HepG2 (cell line): ENCODE results near the gene UBL5. TPM values are rescaled to one million over a fixed set of nuclear protein-coding genes. Genes with fewer than 3 reads are reported as not detected.
A peak's percentile ranks its signal among the peaks of the same experiment; 100 is the strongest.

Experiments used
- ARNT ChIP-seq: fragments of 450-650 bp; IDR thresholded peaks from 2 replicates; pipeline ENCODE4 v1.6.1; 2017
- DNMT3B ChIP-seq: conservative IDR thresholded peaks from 2 replicates; pipeline ENCODE4 v1.6.1; 2016; ENCODE audit warnings: missing biosample characterization, control low read depth
- DR1 ChIP-seq: sonication (generic); formaldehyde crosslinking; IDR thresholded peaks from 2 replicates; pipeline ENCODE4 v1.8.0; 2021; ENCODE audit warnings: mild to moderate bottlenecking, missing genetic modification reagents, inconsistent platforms
- FLYWCH1 ChIP-seq: sonication (generic); formaldehyde crosslinking; IDR thresholded peaks from 2 replicates; pipeline ENCODE4 v1.8.1; 2023; ENCODE audit warnings: mild to moderate bottlenecking, missing genetic modification reagents
- MAF1 ChIP-seq: sonication (generic); formaldehyde crosslinking; IDR thresholded peaks from 2 replicates; pipeline ENCODE4 v1.5.0; 2020; ENCODE audit warnings: missing genetic modification reagents, borderline replicate concordance
- MAFG ChIP-seq: sonication (generic); formaldehyde crosslinking; IDR thresholded peaks from 2 replicates; pipeline ENCODE4 v1.5.1; 2020; ENCODE audit warnings: mild to moderate bottlenecking, missing genetic modification reagents
- NR2F2 ChIP-seq: IDR thresholded peaks from 2 replicates; pipeline ENCODE4 v1.6.1; 2012; ENCODE audit warnings: low read depth, inconsistent platforms, borderline replicate concordance
- PLSCR1 ChIP-seq: sonication (generic); formaldehyde crosslinking; IDR thresholded peaks from 2 replicates; pipeline ENCODE4 v1.5.0; 2020; ENCODE audit warnings: missing genetic modification reagents, mild to moderate bottlenecking, borderline replicate concordance
- POLR2G ChIP-seq: fragments of 200-400 bp; formaldehyde crosslinking; IDR thresholded peaks from 2 replicates; pipeline ENCODE4 v1.6.1; 2018; ENCODE audit warnings: mild to moderate bottlenecking, low read depth, low read length, moderate library complexity
- SCMH1 ChIP-seq: sonication (generic); formaldehyde crosslinking; IDR thresholded peaks from 2 replicates; pipeline ENCODE4 v1.9.0; 2021; ENCODE audit warnings: missing genetic modification reagents, mild to moderate bottlenecking, borderline replicate concordance
- SKI ChIP-seq: fragments of 450-650 bp; IDR thresholded peaks from one replicate; pipeline ENCODE4 v1.6.1; 2018; ENCODE audit warnings: mild to moderate bottlenecking; ENCODE audit not compliant: partially characterized antibody
- ZKSCAN8 ChIP-seq: IDR thresholded peaks from 2 replicates; pipeline ENCODE4 v1.6.1; 2016; ENCODE audit warnings: borderline replicate concordance, missing genetic modification reagents, missing compliant biosample characterization
- ZMYM4 ChIP-seq: sonication (generic); formaldehyde crosslinking; IDR thresholded peaks from 2 replicates; pipeline ENCODE4 v1.8.1; 2023; ENCODE audit warnings: mild to moderate bottlenecking, missing genetic modification reagents
- ZNF276 ChIP-seq: sonication (generic); formaldehyde crosslinking; IDR thresholded peaks from 2 replicates; pipeline ENCODE4 v1.4.0; 2020; ENCODE audit warnings: mild to moderate bottlenecking, low read depth, missing genetic modification reagents
- ZNF281 ChIP-seq: sonication (generic); formaldehyde crosslinking; IDR thresholded peaks from 2 replicates; pipeline ENCODE4 v1.4.0; 2020; ENCODE audit warnings: missing genetic modification reagents, borderline replicate concordance
- ZNF549 ChIP-seq: sonication (generic); formaldehyde crosslinking; IDR thresholded peaks from 2 replicates; pipeline ENCODE4 v1.5.0; 2020; ENCODE audit warnings: missing genetic modification reagents
- ZNF564 ChIP-seq: sonication (generic); formaldehyde crosslinking; IDR thresholded peaks from 2 replicates; pipeline ENCODE4 v1.8.1; 2023; ENCODE audit warnings: mild to moderate bottlenecking, missing genetic modification reagents
- ZNF687 ChIP-seq: sonication (generic); formaldehyde crosslinking; IDR thresholded peaks from 2 replicates; pipeline ENCODE4 v1.5.1; 2020; ENCODE audit warnings: mild to moderate bottlenecking, missing genetic modification reagents, moderate library complexity
- ZNF75D ChIP-seq: sonication (generic); formaldehyde crosslinking; IDR thresholded peaks from 2 replicates; pipeline ENCODE4 v1.8.1; 2023; ENCODE audit warnings: missing genetic modification reagents, mild to moderate bottlenecking, borderline replicate concordance
- polyA plus RNA-seq, 8 experiments: library from polyadenylated mRNA; depleted of rRNA in 3 of 8; stranded (reverse) in 7 of 8; unstranded in 1 of 8; fragments of >200 nt; fragmentation: Illumina TruSeq in 4 of 8; extraction: Trizol in 4 of 8; gene quantifications; 2 replicates each; pipeline versions ENCODE4 v1.2.1 to v1.2.3, GENCODE V29; 2011 to 2016; ENCODE audit warnings: low read depth in 4 of 8, missing spikeins in 1 of 8, mixed read lengths in 1 of 8; ENCODE audit not compliant: insufficient read depth in 1 of 8
- total RNA-seq, 5 experiments: library from RNA; depleted of rRNA; stranded (reverse); fragments of >200 nt; fragmentation: Illumina TruSeq; extraction: Trizol; gene quantifications; 2 replicates each; pipeline ENCODE4 v1.2.3, GENCODE V29; 2016; ENCODE audit warnings: low read depth in 1 of 5

Gene UBL5
- total and polyA plus RNA-seq, 2 of the 13 experiments (the other 11 are each of a cell fraction or from before 2014, with no cell fraction given) = 373 to 487 TPM

- TF ChIP-seq ZNF687 (CRISPR knock-in tag) = peak; percentile 76
- 0 out of 2 replicates have a peak, but pooled peaks have one; percentile 20 for TF ChIP-seq ZNF564 (CRISPR knock-in tag)
- no peak for TF ChIP-seq ARNT
- TF ChIP-seq ZNF549 (CRISPR knock-in tag) = no peak
- TF ChIP-seq MAF1 (CRISPR knock-in tag) = no peak
- TF ChIP-seq ZNF276 (CRISPR knock-in tag) = no peak
- no peak for TF ChIP-seq DR1 (CRISPR knock-in tag)
- peak; percentile 42; the same call in 1 of the 2 replicates for TF ChIP-seq ZNF281
- no peak for TF ChIP-seq FLYWCH1 (CRISPR knock-in tag)
- no peak for TF ChIP-seq ZNF75D (CRISPR knock-in tag)
- peak; percentile 81 for TF ChIP-seq POLR2G
- TF ChIP-seq MAFG (CRISPR knock-in tag) = no peak
- TF ChIP-seq SCMH1 (CRISPR knock-in tag) = no peak
- TF ChIP-seq ZKSCAN8 = no peak
- TF ChIP-seq DNMT3B = no peak
- peak; percentile 30 for TF ChIP-seq SKI
- no peak for TF ChIP-seq NR2F2
- TF ChIP-seq ZMYM4 (CRISPR knock-in tag) = peak; percentile 41; the same call in 1 of the 2 replicates
- TF ChIP-seq PLSCR1 (CRISPR knock-in tag) = no peak
These were observed 42.1 kb upstream of the UBL5 start (continued) for GRCh38 chr19:9785367-9786331.
